Spleen (tissue), 11 donors: Measurements from ENCODE around the gene MACROD2. TPM values are rescaled to one million over a fixed set of nuclear protein-coding genes. Genes with fewer than 3 reads are reported as not detected.

Experiments used
- DNase-seq: peaks from one replicate; pipeline ENCODE4 v3.0.0-alpha.2; 2020
- H3K27ac ChIP-seq, 8 donors: fragments of 200-600 bp; sonication (generic) in 7 of 8; 1 replicate in 4 of 8; 2 replicates in 4 of 8; pipeline versions ENCODE4 v1.5.0 to v1.8.0; 2016 to 2021; ENCODE audit warnings: inconsistent platforms in 4 of 8, mild to moderate bottlenecking in 4 of 8, moderate library complexity in 1 of 8
- H3K27me3 ChIP-seq, 7 donors: fragments of 200-600 bp; sonication (generic) in 6 of 7; replicated peaks in 1 of 7; 1 replicate in 4 of 7; 2 replicates in 3 of 7; pipeline versions ENCODE4 v1.5.0 to v1.8.0; 2016 to 2021; ENCODE audit warnings: inconsistent platforms in 3 of 7, mild to moderate bottlenecking in 1 of 7
- H3K36me3 ChIP-seq, 6 donors: fragments of 200-600 bp; sonication (generic) in 5 of 6; 1 replicate in 4 of 6; 2 replicates in 2 of 6; pipeline versions ENCODE4 v1.5.0 to v1.8.0; 2016 to 2021; ENCODE audit warnings: inconsistent platforms in 2 of 6
- H3K4me1 ChIP-seq, 6 donors: fragments of 200-600 bp; sonication (generic) in 5 of 6; 1 replicate in 3 of 6; 2 replicates in 3 of 6; pipeline versions ENCODE4 v1.5.0 to v1.8.0; 2016 to 2021; ENCODE audit warnings: inconsistent platforms in 3 of 6
- H3K4me3 ChIP-seq, 8 donors: fragments of 200-600 bp; sonication (generic) in 7 of 8; 1 replicate in 4 of 8; 2 replicates in 4 of 8; pipeline versions ENCODE4 v1.5.0 to v1.8.0; 2016 to 2021; ENCODE audit warnings: inconsistent platforms in 4 of 8, mild to moderate bottlenecking in 4 of 8, moderate library complexity in 2 of 8
- H3K9me3 ChIP-seq, 8 donors: fragments of 200-600 bp; sonication (generic) in 7 of 8; 1 replicate in 4 of 8; 2 replicates in 4 of 8; pipeline versions ENCODE4 v1.5.0 to v1.8.0; 2016 to 2021; ENCODE audit warnings: inconsistent platforms in 4 of 8
- CTCF ChIP-seq, 11 experiments: fragments of 200-600 bp in 7 of 11; fragments of 450-650 bp in 4 of 11; sonication (generic) in 4 of 11; IDR thresholded peaks in 8 of 11; conservative IDR thresholded peaks in 3 of 11; 1 replicate in 7 of 11; 2 replicates in 4 of 11; pipeline versions ENCODE4 v1.4.0 to v1.8.0; 2016 to 2021; ENCODE audit warnings: antibody characterized with exemption in 11 of 11, inconsistent platforms in 4 of 11, mild to moderate bottlenecking in 1 of 11
- POLR2A ChIP-seq, 3 donors: fragments of 450-650 bp; IDR thresholded peaks; one replicate each; pipeline ENCODE4 v1.5.1; 2017; ENCODE audit warnings: antibody characterized with exemption in 3 of 3, mild to moderate bottlenecking in 1 of 3
- POLR2AphosphoS5 ChIP-seq, 3 donors: sonication (generic); formaldehyde crosslinking; IDR thresholded peaks; one replicate each; pipeline ENCODE4 v1.5.1; 2017; ENCODE audit warnings: antibody characterized with exemption in 3 of 3
- WGBS, 5 donors: extraction: QIAGEN DNeasy Blood & Tissue Kit in 3 of 5; methylation state at CpG; one replicate each; pipeline versions ENCODE4 v1.1.5 to v1.1.7; 2013 to 2018; 5-methylcytosine and 5-hydroxymethylcytosine counted together
- intact Hi-C: fragments of 100-400 bp; cut with DNase I; formaldehyde crosslinking; loops from one replicate; pipeline ENCODE4 v1.15.0; 2023; ENCODE audit warnings: low total_unique reads
- polyA plus RNA-seq, 3 donors: library from polyadenylated mRNA; stranded (reverse); fragments of 200-250 nt; gene quantifications; one replicate each; pipeline ENCODE4 v1.2.1, GENCODE V29; 2013
- total RNA-seq, 7 donors: library from RNA; depleted of rRNA in 3 of 7; stranded (reverse); fragments of >200 nt in 3 of 7; fragmentation: NEBNext Ultra II Directional in 4 of 7; extraction: Animal tissue kit (Norgen Biotek cat#: 25700) in 4 of 7; gene quantifications; one replicate each; pipeline versions ENCODE4 v1.1.0 to v1.2.1, GENCODE V29; 2016 to 2021
- donor health status: healthy with polysubstance abuse.
- donor health status: DM: no; HTN: no; CAD: no; lungs with moderate emphysema.
- donor health status: DM: no; HTN: no; CAD: no.
- donor health status: Bipolar disorder and iron deficiency.
- donor health status: healthy.
- donor health status: DM: no; HTN: no; CAD: no.
- donor health status: DM: yes; HTN: yes; CAD: no.

The MACROD2 gene
- total and polyA plus RNA-seq, 10 donors, result 1.5 to 4.7 (median 3.4) TPM

GRCh38 chr20:14948416-14948815, 953.1 kb downstream of the MACROD2 start:
- WGBS, 5 donors, result 66 to 82% (median 73%) methylated on average over 3 of the region's 3 CpGs
- H3K27ac ChIP-seq, result no peak overlapping the region
- DNase-seq, result no peak
- H3K36me3 ChIP-seq, result no peaks in the 10 kb centered on the region
- H3K27me3 ChIP-seq, result no peaks in the 10 kb centered on the region
- H3K9me3 ChIP-seq, result no peaks in the 10 kb centered on the region
- no peak for TF ChIP-seq POLR2AphosphoS5 (IDR thresholded peaks at IDR 0.05)
- no peak for TF ChIP-seq CTCF (IDR thresholded peaks at IDR 0.05 in 8 of 11, conservative IDR thresholded peaks at IDR 0.05 in 3 of 11)
- no peak for TF ChIP-seq POLR2A (IDR thresholded peaks at IDR 0.05)
- H3K4me3 ChIP-seq, result no peak overlapping the region
- intact Hi-C loops, result no loop called here
- H3K4me1 ChIP-seq, result peaks cover 0 to 8% (median 0%) of the 10 kb centered on the region in 6 donors

- no peaks in the 10 kb centered on the region for H3K36me3 ChIP-seq
- no peak for TF ChIP-seq POLR2A (IDR thresholded peaks at IDR 0.05)
- no peak for TF ChIP-seq POLR2AphosphoS5 (IDR thresholded peaks at IDR 0.05)
- no peak for TF ChIP-seq CTCF (IDR thresholded peaks at IDR 0.05 in 8 of 11, conservative IDR thresholded peaks at IDR 0.05 in 3 of 11)
- intact Hi-C loops, result no loop called here
- 66 to 79% (median 73%) methylated on average over 1 of the region's 1 CpG for WGBS, 5 donors
- H3K27me3 ChIP-seq, result no peaks in the 10 kb centered on the region
- H3K27ac ChIP-seq, result no peak overlapping the region
- H3K4me1 ChIP-seq, result peaks cover 0 to 8% (median 0%) of the 10 kb centered on the region in 6 donors
- H3K9me3 ChIP-seq, result no peaks in the 10 kb centered on the region
- no peak overlapping the region for H3K4me3 ChIP-seq
- no peak for DNase-seq
These were observed 955.3 kb downstream of the MACROD2 start for GRCh38 chr20:14950633-14951032.

GRCh38 chr20:14951105-14951504, 955.8 kb downstream of the MACROD2 start:
- H3K27ac ChIP-seq, result no peak overlapping the region
- intact Hi-C loops, result no loop called here
- no peak for DNase-seq
- 65 to 92% (median 69%) methylated on average over 1 of the region's 1 CpG for WGBS, 5 donors
- TF ChIP-seq POLR2AphosphoS5 (IDR thresholded peaks at IDR 0.05), result no peak
- TF ChIP-seq CTCF (IDR thresholded peaks at IDR 0.05 in 8 of 11, conservative IDR thresholded peaks at IDR 0.05 in 3 of 11), result no peak
- TF ChIP-seq POLR2A (IDR thresholded peaks at IDR 0.05), result no peak
- no peaks in the 10 kb centered on the region for H3K9me3 ChIP-seq
- peaks cover 0 to 8% (median 0%) of the 10 kb centered on the region in 6 donors for H3K4me1 ChIP-seq
- H3K27me3 ChIP-seq, result no peaks in the 10 kb centered on the region
- no peaks in the 10 kb centered on the region for H3K36me3 ChIP-seq
- no peak overlapping the region for H3K4me3 ChIP-seq

- no peak for DNase-seq
- Histone ChIP-seq H3K36me3 (no peaks in the 10 kb centered on the region), H3K4me1 (peaks cover 0 to 8% (median 0%) of the 10 kb centered on the region in 6 donors), H3K27me3 (no peaks in the 10 kb centered on the region), H3K4me3 (no peak overlapping the region), H3K9me3 (no peaks in the 10 kb centered on the region), H3K27ac (peak overlapping the region in 1 of 8 donors; percentile 7)
- TF ChIP-seq CTCF (IDR thresholded peaks at IDR 0.05 in 8 of 11, conservative IDR thresholded peaks at IDR 0.05 in 3 of 11) (no peak), POLR2AphosphoS5 (IDR thresholded peaks at IDR 0.05) (peak in 1 of 3 donors; percentile 27)
- intact Hi-C loops, result no loop called here
- whole genome bisulfite sequencing, 5 donors, result 36 to 64% (median 48%) methylated on average over 3 of the region's 3 CpGs
These were observed 956.5 kb downstream of the MACROD2 start for GRCh38 chr20:14951707-14952418.
